GM21528 (cell line): Measurements from ENCODE around the gene PIGZ.
A peak's percentile ranks its signal among the peaks of the same experiment; 100 is the strongest.

Source experiments
- ATAC-seq: cut with Tn5 transposase; IDR thresholded peaks from one replicate; pipeline ENCODE4 v1.9.1; 2021; ENCODE audit warnings: mild to moderate bottlenecking, moderate library complexity; ENCODE audit not compliant: unreplicated experiment, low FRiP score

Gene PIGZ

GRCh38 chr3:196985298-196985697 lies 16.7 kb upstream of the PIGZ start:
- no peak for ATAC-seq

GRCh38 chr3:196983186-196983585 lies 14.6 kb upstream of the PIGZ start:
- ATAC-seq, result no peak

GRCh38 chr3:196981657-196982056 lies 13.0 kb upstream of the PIGZ start:
- ATAC-seq, result no peak

GRCh38 chr3:196979545-196979944 lies 10.9 kb upstream of the PIGZ start:
- ATAC-seq, result no peak

GRCh38 chr3:196976941-196977340 lies 8.3 kb upstream of the PIGZ start:
- ATAC-seq, result no peak

- no peak for ATAC-seq
These were observed 6.7 kb upstream of the PIGZ start for GRCh38 chr3:196975349-196975748.

- no peak for ATAC-seq
These were observed 6.0 kb upstream of the PIGZ start for GRCh38 chr3:196974661-196975060.

GRCh38 chr3:196971094-196971698 lies 2.6 kb upstream of the PIGZ start:
- ATAC-seq, result no peak

- ATAC-seq, result no peak
These were observed 2.0 kb upstream of the PIGZ start for GRCh38 chr3:196970547-196971093.

GRCh38 chr3:196969660-196970546 lies 1.3 kb upstream of the PIGZ start:
- ATAC-seq, result peak; percentile 61

- ATAC-seq, result peak; percentile 58
These were observed 564 bp upstream of the PIGZ start for GRCh38 chr3:196969134-196969659.

GRCh38 chr3:196967412-196968232 lies 1.0 kb downstream of the PIGZ start:
- ATAC-seq, result no peak

- ATAC-seq, result no peak
These were observed 1.9 kb downstream of the PIGZ start for GRCh38 chr3:196966526-196967401.

GRCh38 chr3:196965804-196966173 lies 2.8 kb downstream of the PIGZ start:
- no peak for ATAC-seq

- ATAC-seq, result no peak
These were observed 3.4 kb downstream of the PIGZ start for GRCh38 chr3:196965112-196965803.

- ATAC-seq, result no peak
These were observed 5.0 kb downstream of the PIGZ start for GRCh38 chr3:196963631-196963953.

GRCh38 chr3:196962930-196963630 lies 5.6 kb downstream of the PIGZ start:
- ATAC-seq, result no peak

- no peak for ATAC-seq
These were observed 6.3 kb downstream of the PIGZ start for GRCh38 chr3:196962108-196962929.
